DND-41 (cell line): Measurements from ENCODE around the gene TSEN15.

Experiments used
- EZH2 ChIP-seq: IDR thresholded peaks from 3 replicates; pipeline ENCODE4 v1.6.1; 2012; ENCODE audit warnings: borderline replicate concordance, low read depth, mild to moderate bottlenecking, moderate library complexity, low read length, inconsistent platforms; ENCODE audit not compliant: severe bottlenecking
- TF ChIP-seq, protein P1 (sequence below): IDR thresholded peaks from 2 replicates; pipeline ENCODE4 v1.5.1; 2012; ENCODE audit warnings: borderline replicate concordance, low read length, moderate library complexity, mild to moderate bottlenecking; ENCODE audit not compliant: poor library complexity, severe bottlenecking; ENCODE audit errors: extremely low read depth

GRCh38 chr1:184078564-184079249, 27.2 kb downstream of the TSEN15 start:
- TF ChIP-seq, protein P1, sequence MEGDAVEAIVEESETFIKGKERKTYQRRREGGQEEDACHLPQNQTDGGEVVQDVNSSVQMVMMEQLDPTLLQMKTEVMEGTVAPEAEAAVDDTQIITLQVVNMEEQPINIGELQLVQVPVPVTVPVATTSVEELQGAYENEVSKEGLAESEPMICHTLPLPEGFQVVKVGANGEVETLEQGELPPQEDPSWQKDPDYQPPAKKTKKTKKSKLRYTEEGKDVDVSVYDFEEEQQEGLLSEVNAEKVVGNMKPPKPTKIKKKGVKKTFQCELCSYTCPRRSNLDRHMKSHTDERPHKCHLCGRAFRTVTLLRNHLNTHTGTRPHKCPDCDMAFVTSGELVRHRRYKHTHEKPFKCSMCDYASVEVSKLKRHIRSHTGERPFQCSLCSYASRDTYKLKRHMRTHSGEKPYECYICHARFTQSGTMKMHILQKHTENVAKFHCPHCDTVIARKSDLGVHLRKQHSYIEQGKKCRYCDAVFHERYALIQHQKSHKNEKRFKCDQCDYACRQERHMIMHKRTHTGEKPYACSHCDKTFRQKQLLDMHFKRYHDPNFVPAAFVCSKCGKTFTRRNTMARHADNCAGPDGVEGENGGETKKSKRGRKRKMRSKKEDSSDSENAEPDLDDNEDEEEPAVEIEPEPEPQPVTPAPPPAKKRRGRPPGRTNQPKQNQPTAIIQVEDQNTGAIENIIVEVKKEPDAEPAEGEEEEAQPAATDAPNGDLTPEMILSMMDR, result no peak
- TF ChIP-seq EZH2, result no peak
